Measurements from ENCODE around the gene MEIS1. TPM values are rescaled to one million over a fixed set of nuclear protein-coding genes. Genes with fewer than 3 reads are reported as not detected.

MEIS1 gene
- total RNA-seq, 2 experiments from 2014 or later, result 5.4 to 7.3 TPM

DNA sequence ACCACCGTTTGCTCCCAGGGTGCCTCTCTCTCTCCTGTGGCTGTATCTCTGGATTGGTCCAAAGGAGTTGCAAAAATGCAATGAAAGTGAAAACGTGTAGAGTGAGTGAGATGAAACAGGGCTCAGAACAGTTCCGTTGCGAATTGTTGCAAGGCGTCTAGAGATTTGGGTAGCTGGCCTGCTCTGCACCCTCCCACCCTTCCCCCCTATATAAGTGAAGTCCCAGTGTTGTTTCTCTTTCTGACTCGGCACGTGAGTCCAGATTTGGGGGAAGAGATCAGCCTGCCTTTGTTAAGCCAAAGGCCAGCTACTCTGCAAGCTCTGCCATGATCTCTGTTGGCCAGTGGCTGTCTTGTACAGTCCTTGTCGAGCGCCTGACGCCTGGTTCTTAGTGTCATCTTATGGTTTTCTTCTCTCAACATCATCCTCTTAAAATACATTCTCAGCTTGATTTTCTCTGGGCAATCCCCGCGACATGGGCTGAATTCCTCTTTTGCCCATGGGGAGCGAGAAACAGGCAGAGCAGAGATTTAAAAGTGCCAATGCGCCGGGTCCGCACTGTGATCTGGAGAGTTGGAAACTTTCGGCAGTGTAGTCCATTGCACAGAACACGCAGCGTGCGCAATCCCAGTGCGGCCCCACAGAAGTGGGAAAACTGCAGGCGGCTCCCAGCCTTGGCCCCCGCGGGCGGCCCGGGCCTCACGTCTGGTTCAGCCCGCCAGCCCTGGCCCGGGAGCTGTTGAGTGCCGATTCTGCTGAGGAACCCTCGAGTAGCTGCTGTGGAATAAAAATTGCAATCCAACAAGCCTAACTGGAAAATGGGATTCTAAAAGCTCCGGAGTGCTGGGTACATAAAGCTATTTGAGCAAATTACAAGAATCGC lies 9.3 kb downstream of the MEIS1 start:
- intact Hi-C loops (cut with micrococcal nuclease; ENCODE audit: unreplicated experiment), result no loop called here
- ChIA-PET CTCF (ENCODE audit: unreplicated experiment) (no interaction called here), POLR2A (interaction anchor here (0.6 to 0.7 kb wide), 2 partner anchors 632 to 903 kb away, joined by 3 to 4 read pairs; no protein-coding TSS in a partner anchor)
- Histone ChIP-seq H2AFZ (ENCODE audit: low read length) (no peak overlapping the region), H3K4me2 (ENCODE audit: low read length) (no peak overlapping the region), H4K20me1 (ENCODE audit: insufficient read depth, low read length) (no peaks in the 10 kb centered on the region), H3K4me1 (ENCODE audit: insufficient read depth, low read length, poor library complexity, severe bottlenecking) (no peaks in the 10 kb centered on the region), H3K79me2 (ENCODE audit: insufficient read depth, low read depth, low read length) (no peaks in the 10 kb centered on the region), H3K4me3 (ENCODE audit: low read depth, low read length, poor library complexity, severe bottlenecking) (no peak overlapping the region), H3K9me2 (ENCODE audit: insufficient read depth, low read length) (no peaks in the 10 kb centered on the region), H3K27ac (ENCODE audit: low read depth, low read length, poor library complexity, severe bottlenecking) (no peak overlapping the region), H3K36me3 (ENCODE audit: insufficient read depth, low read length) (no peaks in the 10 kb centered on the region), H3K9me3 (ENCODE audit: low read length) (no peaks in the 10 kb centered on the region)
- no peak for DNase-seq (ENCODE audit: low spot score)
- BruUV-seq (replicated peaks), result no TSS peak
- TF ChIP-seq EZH2phosphoT487 (IDR thresholded peaks at IDR 0.05; ENCODE audit: borderline replicate concordance, low read depth, low read length) (no peak), CTCF (conservative IDR thresholded peaks at IDR 0.05; ENCODE audit: low read length) (no peak)

DNA sequence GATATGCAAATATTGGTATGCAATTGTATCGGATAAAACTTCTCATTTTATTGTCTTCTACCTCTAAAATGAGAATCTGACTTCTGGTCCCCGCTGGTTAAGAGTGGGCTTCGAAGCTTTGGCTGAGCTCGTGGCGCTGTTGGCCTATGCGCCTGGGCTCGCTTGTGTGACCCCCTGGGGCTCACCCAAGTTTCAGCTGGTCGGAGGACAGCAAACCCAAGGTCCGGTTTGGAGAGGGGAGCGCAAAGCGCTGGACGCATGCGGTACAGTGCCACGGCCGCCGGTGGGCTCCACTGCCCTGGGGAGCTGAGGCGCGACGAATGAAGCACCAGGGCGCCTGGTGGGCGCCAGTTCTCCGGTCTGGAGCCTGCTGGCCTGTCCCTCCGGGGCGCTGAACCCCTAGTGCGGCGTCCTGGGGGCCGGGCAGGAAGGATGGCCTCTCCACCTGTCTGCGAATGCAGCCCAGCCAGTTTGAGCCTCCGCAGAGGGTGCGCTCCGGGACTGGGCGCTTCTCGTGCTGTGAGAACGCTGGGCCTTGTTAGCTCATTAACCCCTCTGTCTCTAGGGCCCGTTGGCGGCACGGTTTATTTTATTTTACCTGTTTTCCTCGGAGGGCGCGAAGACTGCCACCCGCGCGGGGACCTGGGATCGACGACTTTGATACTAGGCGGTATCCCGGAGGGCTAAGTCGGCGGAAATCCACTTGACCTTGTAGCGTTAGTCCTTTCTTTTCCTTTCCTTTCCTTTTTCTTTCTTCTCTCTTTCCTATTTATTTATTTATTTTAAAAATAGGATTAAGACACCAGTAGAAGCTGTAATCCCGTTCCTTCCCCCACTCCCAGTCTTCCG lies 10.4 kb downstream of the MEIS1 start:
- Histone ChIP-seq H3K4me3 (ENCODE audit: low read depth, low read length, poor library complexity, severe bottlenecking) (no peak overlapping the region), H4K20me1 (ENCODE audit: insufficient read depth, low read length) (no peaks in the 10 kb centered on the region), H3K4me1 (ENCODE audit: insufficient read depth, low read length, poor library complexity, severe bottlenecking) (no peaks in the 10 kb centered on the region), H3K36me3 (ENCODE audit: insufficient read depth, low read length) (no peaks in the 10 kb centered on the region), H2AFZ (ENCODE audit: low read length) (no peak overlapping the region), H3K27ac (ENCODE audit: low read depth, low read length, poor library complexity, severe bottlenecking) (no peak overlapping the region), H3K9me2 (ENCODE audit: insufficient read depth, low read length) (no peaks in the 10 kb centered on the region), H3K79me2 (ENCODE audit: insufficient read depth, low read depth, low read length) (no peaks in the 10 kb centered on the region), H3K4me2 (ENCODE audit: low read length) (no peak overlapping the region), H3K9me3 (ENCODE audit: low read length) (no peaks in the 10 kb centered on the region)
- intact Hi-C loops (cut with micrococcal nuclease; ENCODE audit: unreplicated experiment), result no loop called here
- no TSS peak for BruUV-seq (replicated peaks)
- DNase-seq (ENCODE audit: low spot score), result no peak
- TF ChIP-seq CTCF (conservative IDR thresholded peaks at IDR 0.05; ENCODE audit: low read length) (no peak), EZH2phosphoT487 (IDR thresholded peaks at IDR 0.05; ENCODE audit: borderline replicate concordance, low read depth, low read length) (no peak)
- CTCF ChIA-PET (ENCODE audit: unreplicated experiment), result no interaction called here
- POLR2A ChIA-PET, result interaction anchor here (0.7 kb wide), 1 partner anchor 631 kb away, joined by 3 read pairs; no protein-coding TSS in a partner anchor
